Measurements from ENCODE around the gene P2RY13.

DNA sequence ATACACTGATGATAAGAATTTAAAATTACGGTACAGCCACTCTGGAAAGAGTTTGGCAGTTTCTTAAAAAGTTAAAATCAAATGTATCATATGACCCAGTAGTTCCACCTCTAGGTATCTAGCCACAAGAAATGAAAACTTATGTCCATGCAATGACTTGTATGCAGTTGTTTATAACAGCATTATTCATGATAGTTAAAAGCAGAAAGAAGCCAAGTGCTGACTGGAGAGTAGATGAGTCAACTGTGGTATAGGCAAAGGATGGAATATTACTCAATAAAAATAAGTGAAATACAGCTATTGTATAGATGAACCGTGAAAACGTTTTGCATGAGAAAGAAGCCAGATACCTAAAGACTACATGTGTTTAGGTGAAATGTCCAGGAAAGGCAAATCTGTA lies 27.6 kb downstream of the P2RY13 start:
- TF ChIP-seq CTCF (IDR thresholded peaks at IDR 0.05) (no peak), POLR2A (IDR thresholded peaks at IDR 0.05) (no peak)

Measured in lower leg skin (tissue), 3 donors.